A172 (cell line): ENCODE data around the gene FGF22. TPM values are rescaled to one million over a fixed set of nuclear protein-coding genes. Genes with fewer than 3 reads are reported as not detected.
"Not testable (repeated sequence)": the region's sequence is repeated elsewhere in the genome, so short reads cannot be mapped to it uniquely, and the experiment has no call there.

Experiments used
- DNase-seq: peaks from one replicate; pipeline ENCODE4 v3.0.0-alpha.2; 2015; ENCODE audit warnings: low spot score
- total RNA-seq: library from RNA; depleted of rRNA; stranded (reverse); fragments of >200 nt; shearing (Covaris generic); gene quantifications from 2 replicates; pipeline ENCODE4 v1.2.3, GENCODE V29; 2014; rRNA removed

Gene FGF22
- 0.17 TPM in 1 of 2 replicates, not detected in the other for total RNA-seq

- DNase-seq, result peak; percentile 62
These were observed at the start of gene FGF22 for GRCh38 chr19:639253-640160. TSS of gene FGF22 (plus strand) at chr19:639879. CDS start at chr19:639926, 47 bp downstream.

- DNase-seq, result no peak
These were observed 49.3 kb upstream of the FGF22 start for GRCh38 chr19:590396-590745.

- no peak for DNase-seq
These were observed 49.0 kb upstream of the FGF22 start for GRCh38 chr19:590750-591098.

GRCh38 chr19:591099-591958 is 48.4 kb upstream of the FGF22 start:
- no peak for DNase-seq

GRCh38 chr19:592101-592500 is 47.6 kb upstream of the FGF22 start:
- no peak for DNase-seq

GRCh38 chr19:593055-593454 is 46.6 kb upstream of the FGF22 start:
- no peak for DNase-seq

- DNase-seq, result no peak
These were observed 46.2 kb upstream of the FGF22 start for GRCh38 chr19:593505-593904.

GRCh38 chr19:594265-594870 is 45.3 kb upstream of the FGF22 start:
- DNase-seq, result no peak

GRCh38 chr19:595326-596262 is 44.1 kb upstream of the FGF22 start:
- DNase-seq, result no peak

GRCh38 chr19:596263-596655 is 43.4 kb upstream of the FGF22 start:
- DNase-seq, result no peak

- DNase-seq, result no peak
These were observed 42.0 kb upstream of the FGF22 start for GRCh38 chr19:597406-598315.

GRCh38 chr19:601310-601709 is 38.4 kb upstream of the FGF22 start:
- no peak for DNase-seq

- DNase-seq, result no peak
These were observed 37.9 kb upstream of the FGF22 start for GRCh38 chr19:601790-602189.

GRCh38 chr19:602391-603301 is 37.0 kb upstream of the FGF22 start:
- no peak for DNase-seq

GRCh38 chr19:603302-603639 is 36.4 kb upstream of the FGF22 start:
- not testable (repeated sequence) for DNase-seq

- not testable (repeated sequence) for DNase-seq
These were observed 35.9 kb upstream of the FGF22 start for GRCh38 chr19:603779-604178.

- no peak for DNase-seq
These were observed 35.3 kb upstream of the FGF22 start for GRCh38 chr19:604355-604754.

- not testable (repeated sequence) for DNase-seq
These were observed 34.4 kb upstream of the FGF22 start for GRCh38 chr19:605061-605971.
